Sigmoid colon (tissue), 4 donors: ENCODE measurements around the gene KAZN.

Experiments
- EP300 ChIP-seq, 4 donors: sonication (generic); formaldehyde crosslinking; IDR thresholded peaks; one replicate each; pipeline ENCODE4 v1.6.1; 2017; ENCODE audit warnings: antibody characterized with exemption in 4 of 4
- POLR2A ChIP-seq, 2 donors: fragments of 450-650 bp; IDR thresholded peaks; one replicate each; pipeline ENCODE4 v1.6.1; 2016; ENCODE audit warnings: antibody characterized with exemption in 2 of 2, mild to moderate bottlenecking in 2 of 2, moderate library complexity in 2 of 2
- POLR2AphosphoS5 ChIP-seq, 4 donors: sonication (generic); formaldehyde crosslinking; IDR thresholded peaks; one replicate each; pipeline ENCODE4 v1.6.1; 2017; ENCODE audit warnings: antibody characterized with exemption in 4 of 4
- TF ChIP-seq, protein P1 (sequence below), 4 experiments: fragments of 450-650 bp in 3 of 4; fragments of 200-600 bp in 1 of 4; IDR thresholded peaks; one replicate each; pipeline ENCODE4 v1.5.1; 2016 to 2019; ENCODE audit warnings: antibody characterized with exemption in 4 of 4, mild to moderate bottlenecking in 3 of 4, moderate library complexity in 2 of 4

DNA sequence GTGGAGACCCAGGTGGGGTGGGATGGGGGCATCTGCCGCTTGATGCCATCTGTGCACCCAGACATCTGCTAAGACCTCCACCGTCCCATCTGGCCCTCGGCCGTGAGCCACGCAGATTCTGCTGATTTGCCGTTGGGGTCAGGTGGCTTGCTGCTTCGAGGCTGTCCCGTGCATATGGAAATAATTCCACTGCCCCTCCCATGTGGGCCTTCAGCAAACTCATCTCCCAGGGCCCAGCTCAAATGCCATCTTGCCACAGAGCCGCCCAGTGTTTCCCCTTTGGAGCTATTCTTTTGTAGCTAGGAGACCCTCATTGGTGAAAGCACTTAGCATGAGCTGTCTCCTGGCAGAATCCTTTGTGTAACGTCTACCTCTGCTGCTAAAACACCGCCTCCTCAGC lies 99.8 kb downstream of the KAZN start:
- TF ChIP-seq, protein P1, sequence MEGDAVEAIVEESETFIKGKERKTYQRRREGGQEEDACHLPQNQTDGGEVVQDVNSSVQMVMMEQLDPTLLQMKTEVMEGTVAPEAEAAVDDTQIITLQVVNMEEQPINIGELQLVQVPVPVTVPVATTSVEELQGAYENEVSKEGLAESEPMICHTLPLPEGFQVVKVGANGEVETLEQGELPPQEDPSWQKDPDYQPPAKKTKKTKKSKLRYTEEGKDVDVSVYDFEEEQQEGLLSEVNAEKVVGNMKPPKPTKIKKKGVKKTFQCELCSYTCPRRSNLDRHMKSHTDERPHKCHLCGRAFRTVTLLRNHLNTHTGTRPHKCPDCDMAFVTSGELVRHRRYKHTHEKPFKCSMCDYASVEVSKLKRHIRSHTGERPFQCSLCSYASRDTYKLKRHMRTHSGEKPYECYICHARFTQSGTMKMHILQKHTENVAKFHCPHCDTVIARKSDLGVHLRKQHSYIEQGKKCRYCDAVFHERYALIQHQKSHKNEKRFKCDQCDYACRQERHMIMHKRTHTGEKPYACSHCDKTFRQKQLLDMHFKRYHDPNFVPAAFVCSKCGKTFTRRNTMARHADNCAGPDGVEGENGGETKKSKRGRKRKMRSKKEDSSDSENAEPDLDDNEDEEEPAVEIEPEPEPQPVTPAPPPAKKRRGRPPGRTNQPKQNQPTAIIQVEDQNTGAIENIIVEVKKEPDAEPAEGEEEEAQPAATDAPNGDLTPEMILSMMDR (IDR thresholded peaks at IDR 0.05) = no peak
- TF ChIP-seq EP300 (IDR thresholded peaks at IDR 0.05) = no peak
- no peak for TF ChIP-seq POLR2A (IDR thresholded peaks at IDR 0.05)
- TF ChIP-seq POLR2AphosphoS5 (IDR thresholded peaks at IDR 0.05) = no peak
